HepG2 (cell line): Measurements from ENCODE around the gene TRAK1. TPM values are rescaled to one million over a fixed set of nuclear protein-coding genes. Genes with fewer than 3 reads are reported as not detected.

ENCODE experiments used
- EZH2 ChIP-seq: conservative IDR thresholded peaks from 2 replicates; pipeline ENCODE4 v1.6.1; 2012; ENCODE audit warnings: mild to moderate bottlenecking, low read depth, low read length, moderate library complexity
- FOXJ3 ChIP-seq: sonication (generic); formaldehyde crosslinking; IDR thresholded peaks from 2 replicates; pipeline ENCODE4 v1.4.0; 2020; ENCODE audit warnings: missing genetic modification reagents, mild to moderate bottlenecking, borderline replicate concordance
- GPN1 ChIP-seq: sonication (generic); formaldehyde crosslinking; IDR thresholded peaks from 2 replicates; pipeline ENCODE4 v1.5.1; 2020; ENCODE audit warnings: missing genetic modification reagents, borderline replicate concordance
- KDM3A ChIP-seq: IDR thresholded peaks from 2 replicates; pipeline ENCODE4 v1.6.1; 2018; ENCODE audit warnings: low read depth, missing compliant biosample characterization
- NR1H2 ChIP-seq: sonication (generic); formaldehyde crosslinking; IDR thresholded peaks from 2 replicates; pipeline ENCODE4 v1.8.1; 2022; ENCODE audit warnings: low read depth, missing genetic modification reagents, borderline replicate concordance
- PCBP2 ChIP-seq: fragments of 200-400 bp; formaldehyde crosslinking; optimal IDR thresholded peaks from 2 replicates; pipeline ENCODE3; 2018; ENCODE audit warnings: low read length, low read depth; ENCODE audit not compliant: poor library complexity, severe bottlenecking
- SCMH1 ChIP-seq: sonication (generic); formaldehyde crosslinking; IDR thresholded peaks from 2 replicates; pipeline ENCODE4 v1.9.0; 2021; ENCODE audit warnings: missing genetic modification reagents, mild to moderate bottlenecking, borderline replicate concordance
- SNAI1 ChIP-seq: sonication (generic); formaldehyde crosslinking; IDR thresholded peaks from 2 replicates; pipeline ENCODE4 v1.5.0; 2020; ENCODE audit warnings: mild to moderate bottlenecking, missing genetic modification reagents, borderline replicate concordance
- ZNF101 ChIP-seq: sonication (generic); formaldehyde crosslinking; IDR thresholded peaks from 2 replicates; pipeline ENCODE4 v1.4.0; 2020; ENCODE audit warnings: mild to moderate bottlenecking, low read depth, missing genetic modification reagents, borderline replicate concordance
- ZNF460 ChIP-seq: sonication (generic); formaldehyde crosslinking; IDR thresholded peaks from 2 replicates; pipeline ENCODE4 v1.5.1; 2020; ENCODE audit warnings: missing genetic modification reagents, mild to moderate bottlenecking, borderline replicate concordance
- ZNF839 ChIP-seq: sonication (generic); formaldehyde crosslinking; IDR thresholded peaks from 2 replicates; pipeline ENCODE4 v1.4.0; 2020; ENCODE audit warnings: missing genetic modification reagents, mild to moderate bottlenecking, borderline replicate concordance
- polyA plus RNA-seq, 8 experiments: library from polyadenylated mRNA; depleted of rRNA in 3 of 8; stranded (reverse) in 7 of 8; unstranded in 1 of 8; fragments of >200 nt; fragmentation: Illumina TruSeq in 4 of 8; extraction: Trizol in 4 of 8; gene quantifications; 2 replicates each; pipeline versions ENCODE4 v1.2.1 to v1.2.3, GENCODE V29; 2011 to 2016; ENCODE audit warnings: low read depth in 4 of 8, missing spikeins in 1 of 8, mixed read lengths in 1 of 8; ENCODE audit not compliant: insufficient read depth in 1 of 8
- total RNA-seq, 5 experiments: library from RNA; depleted of rRNA; stranded (reverse); fragments of >200 nt; fragmentation: Illumina TruSeq; extraction: Trizol; gene quantifications; 2 replicates each; pipeline ENCODE4 v1.2.3, GENCODE V29; 2016; ENCODE audit warnings: low read depth in 1 of 5
- TF ChIP-seq, protein P1 (sequence below): sonication (generic); formaldehyde crosslinking; conservative IDR thresholded peaks from 2 replicates; pipeline ENCODE4 v1.8.0; 2022; ENCODE audit warnings: mild to moderate bottlenecking, moderate library complexity, missing genetic modification reagents
- TF ChIP-seq, protein P2 (sequence below): sonication (generic); formaldehyde crosslinking; IDR thresholded peaks from 2 replicates; pipeline ENCODE4 v1.4.0; 2020; ENCODE audit warnings: missing genetic modification reagents, borderline replicate concordance
- TF ChIP-seq, protein P3 (sequence below): sonication (generic); formaldehyde crosslinking; IDR thresholded peaks from 2 replicates; pipeline ENCODE4 v1.4.0; 2020; ENCODE audit warnings: missing genetic modification reagents
- TF ChIP-seq, protein P4 (sequence below): sonication (generic); formaldehyde crosslinking; IDR thresholded peaks from 2 replicates; pipeline ENCODE4 v1.4.0; 2020; ENCODE audit warnings: missing genetic modification reagents; ENCODE audit errors: not compliant biosample characterization
- TF ChIP-seq, protein P5 (sequence below): sonication (generic); formaldehyde crosslinking; IDR thresholded peaks from 2 replicates; pipeline ENCODE4 v1.5.0; 2020; ENCODE audit warnings: missing genetic modification reagents
- TF ChIP-seq, protein P6 (sequence below): sonication (generic); formaldehyde crosslinking; IDR thresholded peaks from 2 replicates; pipeline ENCODE4 v1.4.0; 2020; ENCODE audit warnings: missing genetic modification reagents
- TF ChIP-seq, protein P7 (sequence below): sonication (generic); formaldehyde crosslinking; IDR thresholded peaks from 2 replicates; pipeline ENCODE4 v1.4.0; 2020; ENCODE audit warnings: mild to moderate bottlenecking, missing genetic modification reagents

TRAK1 gene
- total and polyA plus RNA-seq, 2 of the 13 experiments (the other 11 are each of a cell fraction or from before 2014, with no cell fraction given) = 20.5 to 46.6 TPM

DNA sequence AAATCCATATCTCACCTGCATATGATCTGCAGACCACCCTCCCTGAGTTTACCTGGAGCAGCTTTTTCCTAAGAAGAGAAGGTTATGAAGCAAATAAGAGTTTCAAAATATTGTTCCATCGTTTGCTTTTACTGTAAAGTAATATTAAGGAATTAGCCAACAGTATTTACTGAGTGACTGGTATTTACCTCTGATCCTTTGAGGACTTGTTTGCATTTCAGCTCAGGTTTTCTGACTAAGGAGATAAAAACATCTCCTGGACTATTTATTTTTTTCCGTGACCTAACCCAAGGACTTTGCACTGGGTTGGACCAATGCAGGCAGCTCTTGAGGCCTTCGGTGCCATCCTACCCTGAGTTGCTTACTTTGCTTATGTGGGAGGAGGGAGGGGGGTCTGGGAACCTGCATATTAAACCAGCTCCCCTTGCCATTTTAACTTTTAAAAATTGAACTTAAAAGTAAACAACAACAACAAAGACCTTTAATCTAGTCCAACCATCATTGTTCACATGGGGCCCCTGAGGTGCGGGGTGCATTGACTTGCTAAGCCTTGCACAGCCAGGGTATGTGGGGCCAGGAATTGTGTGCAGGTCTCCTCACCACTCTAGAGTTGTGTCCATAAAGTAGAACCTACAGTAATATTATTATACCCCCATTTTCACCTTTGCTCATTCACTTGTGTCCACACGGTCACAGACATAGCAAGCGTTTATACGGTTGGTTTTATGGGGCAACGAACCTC lies 39.3 kb downstream of the TRAK1 start (continued):
- TF ChIP-seq, protein P1, sequence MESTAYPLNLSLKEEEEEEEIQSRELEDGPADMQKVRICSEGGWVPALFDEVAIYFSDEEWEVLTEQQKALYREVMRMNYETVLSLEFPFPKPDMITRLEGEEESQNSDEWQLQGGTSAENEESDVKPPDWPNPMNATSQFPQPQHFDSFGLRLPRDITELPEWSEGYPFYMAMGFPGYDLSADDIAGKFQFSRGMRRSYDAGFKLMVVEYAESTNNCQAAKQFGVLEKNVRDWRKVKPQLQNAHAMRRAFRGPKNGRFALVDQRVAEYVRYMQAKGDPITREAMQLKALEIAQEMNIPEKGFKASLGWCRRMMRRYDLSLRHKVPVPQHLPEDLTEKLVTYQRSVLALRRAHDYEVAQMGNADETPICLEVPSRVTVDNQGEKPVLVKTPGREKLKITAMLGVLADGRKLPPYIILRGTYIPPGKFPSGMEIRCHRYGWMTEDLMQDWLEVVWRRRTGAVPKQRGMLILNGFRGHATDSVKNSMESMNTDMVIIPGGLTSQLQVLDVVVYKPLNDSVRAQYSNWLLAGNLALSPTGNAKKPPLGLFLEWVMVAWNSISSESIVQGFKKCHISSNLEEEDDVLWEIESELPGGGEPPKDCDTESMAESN (CRISPR knock-in tag) = peak; percentile 72
- TF ChIP-seq SNAI1 (CRISPR knock-in tag) (no peak; the same call in 1 of the 2 replicates), PCBP2 (no peak), NR1H2 (CRISPR knock-in tag) (no peak), FOXJ3 (CRISPR knock-in tag) (peak; percentile 96), EZH2 (no peak), ZNF839 (CRISPR knock-in tag) (no peak), KDM3A (CRISPR knock-in tag) (peak; percentile 80), GPN1 (CRISPR knock-in tag) (no peak), ZNF460 (CRISPR knock-in tag) (no peak), ZNF101 (CRISPR knock-in tag) (0 out of 2 replicates have a peak, but pooled peaks have one; percentile 55), SCMH1 (no peak)
- TF ChIP-seq, protein P2, sequence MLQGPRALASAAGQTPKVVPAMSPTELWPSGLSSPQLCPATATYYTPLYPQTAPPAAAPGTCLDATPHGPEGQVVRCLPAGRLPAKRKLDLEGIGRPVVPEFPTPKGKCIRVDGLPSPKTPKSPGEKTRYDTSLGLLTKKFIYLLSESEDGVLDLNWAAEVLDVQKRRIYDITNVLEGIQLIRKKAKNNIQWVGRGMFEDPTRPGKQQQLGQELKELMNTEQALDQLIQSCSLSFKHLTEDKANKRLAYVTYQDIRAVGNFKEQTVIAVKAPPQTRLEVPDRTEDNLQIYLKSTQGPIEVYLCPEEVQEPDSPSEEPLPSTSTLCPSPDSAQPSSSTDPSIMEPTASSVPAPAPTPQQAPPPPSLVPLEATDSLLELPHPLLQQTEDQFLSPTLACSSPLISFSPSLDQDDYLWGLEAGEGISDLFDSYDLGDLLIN = no peak
- TF ChIP-seq, protein P3, sequence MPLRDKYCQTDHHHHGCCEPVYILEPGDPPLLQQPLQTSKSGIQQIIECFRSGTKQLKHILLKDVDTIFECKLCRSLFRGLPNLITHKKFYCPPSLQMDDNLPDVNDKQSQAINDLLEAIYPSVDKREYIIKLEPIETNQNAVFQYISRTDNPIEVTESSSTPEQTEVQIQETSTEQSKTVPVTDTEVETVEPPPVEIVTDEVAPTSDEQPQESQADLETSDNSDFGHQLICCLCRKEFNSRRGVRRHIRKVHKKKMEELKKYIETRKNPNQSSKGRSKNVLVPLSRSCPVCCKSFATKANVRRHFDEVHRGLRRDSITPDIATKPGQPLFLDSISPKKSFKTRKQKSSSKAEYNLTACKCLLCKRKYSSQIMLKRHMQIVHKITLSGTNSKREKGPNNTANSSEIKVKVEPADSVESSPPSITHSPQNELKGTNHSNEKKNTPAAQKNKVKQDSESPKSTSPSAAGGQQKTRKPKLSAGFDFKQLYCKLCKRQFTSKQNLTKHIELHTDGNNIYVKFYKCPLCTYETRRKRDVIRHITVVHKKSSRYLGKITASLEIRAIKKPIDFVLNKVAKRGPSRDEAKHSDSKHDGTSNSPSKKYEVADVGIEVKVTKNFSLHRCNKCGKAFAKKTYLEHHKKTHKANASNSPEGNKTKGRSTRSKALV (CRISPR knock-in tag) = no peak
- TF ChIP-seq, protein P4, sequence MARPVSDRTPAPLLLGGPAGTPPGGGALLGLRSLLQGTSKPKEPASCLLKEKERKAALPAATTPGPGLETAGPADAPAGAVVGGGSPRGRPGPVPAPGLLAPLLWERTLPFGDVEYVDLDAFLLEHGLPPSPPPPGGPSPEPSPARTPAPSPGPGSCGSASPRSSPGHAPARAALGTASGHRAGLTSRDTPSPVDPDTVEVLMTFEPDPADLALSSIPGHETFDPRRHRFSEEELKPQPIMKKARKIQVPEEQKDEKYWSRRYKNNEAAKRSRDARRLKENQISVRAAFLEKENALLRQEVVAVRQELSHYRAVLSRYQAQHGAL (CRISPR knock-in tag) = no peak
- TF ChIP-seq, protein P5, sequence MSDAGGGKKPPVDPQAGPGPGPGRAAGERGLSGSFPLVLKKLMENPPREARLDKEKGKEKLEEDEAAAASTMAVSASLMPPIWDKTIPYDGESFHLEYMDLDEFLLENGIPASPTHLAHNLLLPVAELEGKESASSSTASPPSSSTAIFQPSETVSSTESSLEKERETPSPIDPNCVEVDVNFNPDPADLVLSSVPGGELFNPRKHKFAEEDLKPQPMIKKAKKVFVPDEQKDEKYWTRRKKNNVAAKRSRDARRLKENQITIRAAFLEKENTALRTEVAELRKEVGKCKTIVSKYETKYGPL = no peak
- TF ChIP-seq, protein P6, sequence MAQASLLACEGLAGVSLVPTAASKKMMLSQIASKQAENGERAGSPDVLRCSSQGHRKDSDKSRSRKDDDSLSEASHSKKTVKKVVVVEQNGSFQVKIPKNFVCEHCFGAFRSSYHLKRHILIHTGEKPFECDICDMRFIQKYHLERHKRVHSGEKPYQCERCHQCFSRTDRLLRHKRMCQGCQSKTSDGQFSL (CRISPR knock-in tag) = no peak
- TF ChIP-seq, protein P7, sequence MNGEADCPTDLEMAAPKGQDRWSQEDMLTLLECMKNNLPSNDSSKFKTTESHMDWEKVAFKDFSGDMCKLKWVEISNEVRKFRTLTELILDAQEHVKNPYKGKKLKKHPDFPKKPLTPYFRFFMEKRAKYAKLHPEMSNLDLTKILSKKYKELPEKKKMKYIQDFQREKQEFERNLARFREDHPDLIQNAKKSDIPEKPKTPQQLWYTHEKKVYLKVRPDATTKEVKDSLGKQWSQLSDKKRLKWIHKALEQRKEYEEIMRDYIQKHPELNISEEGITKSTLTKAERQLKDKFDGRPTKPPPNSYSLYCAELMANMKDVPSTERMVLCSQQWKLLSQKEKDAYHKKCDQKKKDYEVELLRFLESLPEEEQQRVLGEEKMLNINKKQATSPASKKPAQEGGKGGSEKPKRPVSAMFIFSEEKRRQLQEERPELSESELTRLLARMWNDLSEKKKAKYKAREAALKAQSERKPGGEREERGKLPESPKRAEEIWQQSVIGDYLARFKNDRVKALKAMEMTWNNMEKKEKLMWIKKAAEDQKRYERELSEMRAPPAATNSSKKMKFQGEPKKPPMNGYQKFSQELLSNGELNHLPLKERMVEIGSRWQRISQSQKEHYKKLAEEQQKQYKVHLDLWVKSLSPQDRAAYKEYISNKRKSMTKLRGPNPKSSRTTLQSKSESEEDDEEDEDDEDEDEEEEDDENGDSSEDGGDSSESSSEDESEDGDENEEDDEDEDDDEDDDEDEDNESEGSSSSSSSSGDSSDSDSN (CRISPR knock-in tag) = no peak
